Activated naive CD4-positive, alpha-beta T cell treated with anti-CD3 and anti-CD28 coated beads, Interleukin-2, amount 10 ng/mL, durations not matched to agents 7 days and 5 days (primary cell): Measurements from ENCODE around the gene NFKBIB.
A peak's percentile ranks its signal among the peaks of the same experiment; 100 is the strongest.
"Not testable (repeated sequence)": the region's sequence is repeated elsewhere in the genome, so short reads cannot be mapped to it uniquely, and the experiment has no call there.

Experiments
- CTCF ChIA-PET: fragments of 350-600 bp; sonication (Branson Sonifier 250); formaldehyde crosslinking; loops from one replicate; lab custom pipeline; 2021; ENCODE audit warnings: antibody characterized with exemption; lab: Charles Lee
- DNase-seq: peaks from one replicate; pipeline ENCODE4 v3.0.0-alpha.2; 2020
- H3K27ac Mint-ChIP-seq: one replicate; pipeline ENCODE4 v1.8.0; 2021; ENCODE audit warnings: mild to moderate bottlenecking, moderate library complexity, mixed read lengths
- H3K27me3 Mint-ChIP-seq: one replicate; pipeline ENCODE4 v1.8.0; 2021; ENCODE audit warnings: mild to moderate bottlenecking, mixed read lengths
- H3K36me3 Mint-ChIP-seq: one replicate; pipeline ENCODE4 v1.8.0; 2021; ENCODE audit warnings: mixed read lengths
- H3K4me1 Mint-ChIP-seq: one replicate; pipeline ENCODE4 v1.8.0; 2021; ENCODE audit warnings: mixed read lengths
- H3K4me3 Mint-ChIP-seq: one replicate; pipeline ENCODE4 v1.8.0; 2021; ENCODE audit warnings: mild to moderate bottlenecking, moderate library complexity, mixed read lengths
- H3K9me3 Mint-ChIP-seq: one replicate; pipeline ENCODE4 v1.8.0; 2021; ENCODE audit warnings: mixed read lengths

NFKBIB gene, protein sequence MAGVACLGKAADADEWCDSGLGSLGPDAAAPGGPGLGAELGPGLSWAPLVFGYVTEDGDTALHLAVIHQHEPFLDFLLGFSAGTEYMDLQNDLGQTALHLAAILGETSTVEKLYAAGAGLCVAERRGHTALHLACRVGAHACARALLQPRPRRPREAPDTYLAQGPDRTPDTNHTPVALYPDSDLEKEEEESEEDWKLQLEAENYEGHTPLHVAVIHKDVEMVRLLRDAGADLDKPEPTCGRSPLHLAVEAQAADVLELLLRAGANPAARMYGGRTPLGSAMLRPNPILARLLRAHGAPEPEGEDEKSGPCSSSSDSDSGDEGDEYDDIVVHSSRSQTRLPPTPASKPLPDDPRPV

DNA sequence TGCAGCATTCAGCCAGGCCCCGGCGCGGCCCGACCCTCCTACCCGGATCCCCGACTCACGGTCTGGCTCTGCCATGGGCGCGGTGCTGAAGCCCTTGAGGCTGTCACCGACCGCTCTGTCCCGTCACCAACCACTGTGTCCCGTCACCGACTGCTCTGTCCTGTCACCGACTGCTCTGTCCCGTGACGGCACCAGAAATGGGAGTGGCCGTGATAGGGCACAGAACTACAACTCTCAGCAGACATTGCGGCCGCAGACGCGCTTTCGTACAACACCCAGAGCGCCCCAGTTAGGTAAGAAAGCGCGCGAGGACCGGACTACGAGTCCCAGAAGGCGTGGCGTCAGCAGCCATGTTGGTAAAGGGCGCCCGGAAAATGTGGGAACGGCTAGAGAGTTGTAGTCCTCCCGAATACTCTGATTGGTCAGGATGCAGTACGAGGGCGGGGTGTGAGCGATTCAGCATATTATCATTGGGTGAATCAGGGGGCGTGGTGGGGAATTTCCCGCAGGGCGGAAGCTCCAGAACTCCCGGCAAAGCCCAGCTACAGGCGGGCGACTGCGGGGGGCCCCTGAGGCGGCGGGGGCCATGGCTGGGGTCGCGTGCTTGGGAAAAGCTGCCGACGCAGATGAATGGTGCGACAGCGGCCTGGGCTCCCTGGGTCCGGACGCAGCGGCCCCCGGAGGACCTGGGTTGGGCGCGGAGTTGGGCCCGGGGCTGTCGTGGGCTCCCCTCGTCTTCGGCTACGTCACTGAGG, at the start of gene NFKBIB, which contains the start of gene SIRT2:
NFKBIB (plus strand) TSS at position 523 of the 755 bp plus-strand sequence; CDS start at position 587, 64 bp downstream.
SIRT2 (minus strand) TSS at position 172 of the 755 bp plus-strand sequence; CDS start at position 75, 97 bp downstream.
- Mint-ChIP-seq H3K4me1 (peaks cover 44% of the 10 kb centered on the region), H3K36me3 (peaks cover 20% of the 10 kb centered on the region), H3K27ac (peak within 1 kb of the TSS; percentile 95), H3K9me3 (peaks cover 2% of the 10 kb centered on the region), H3K27me3 (no peaks in the 10 kb centered on the region), H3K4me3 (peak within 1 kb of the TSS; percentile 84)
- DNase-seq: peak; percentile 100
- CTCF ChIA-PET: interaction anchor here (1.0 to 1.9 kb wide), 7 partner anchors 12 to 497 kb away, joined by 3 to 14 read pairs (median 4); partner anchors contain the start of genes FAM98C, MRPS12 and SARS2

DNA sequence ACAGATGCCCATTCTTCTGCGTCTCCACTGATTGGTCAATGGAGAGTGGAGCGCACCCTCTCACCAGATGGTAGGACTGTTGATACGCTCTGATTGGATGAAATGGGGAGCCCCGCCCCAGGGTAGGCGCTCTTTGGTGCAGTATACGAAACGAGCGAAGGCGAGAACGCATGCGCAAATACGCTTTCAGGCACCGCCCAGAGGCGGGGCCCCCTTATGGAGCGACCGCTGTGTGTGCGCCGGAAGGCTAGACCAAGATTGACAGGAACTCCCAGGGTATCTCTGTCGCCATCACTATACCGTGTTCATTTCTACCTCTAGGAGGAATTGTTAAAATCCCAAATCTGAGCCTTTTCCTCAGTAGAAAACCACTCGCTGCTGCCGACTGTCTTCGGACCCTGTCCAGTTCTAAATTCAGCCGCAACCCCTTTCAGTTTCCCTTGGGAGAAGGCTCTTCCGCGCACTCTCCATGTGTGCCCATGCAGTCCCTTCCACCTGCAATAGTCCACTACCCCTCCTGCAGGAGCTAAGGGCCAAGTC, 49.3 kb upstream of the NFKBIB start:
- peaks cover 8% of the 10 kb centered on the region for H3K27me3 Mint-ChIP-seq
- H3K27ac Mint-ChIP-seq: peak overlapping the region; percentile 100
- no peaks in the 10 kb centered on the region for H3K9me3 Mint-ChIP-seq
- DNase-seq: peak; percentile 99
- peaks cover 54% of the 10 kb centered on the region for H3K4me1 Mint-ChIP-seq
- H3K4me3 Mint-ChIP-seq: peak overlapping the region; percentile 92
- H3K36me3 Mint-ChIP-seq: peaks cover 34% of the 10 kb centered on the region
- CTCF ChIA-PET: interaction anchor here (1.0 to 1.4 kb wide), 2 partner anchors 37 to 81 kb away, joined by 3 read pairs; no protein-coding TSS in a partner anchor

DNA sequence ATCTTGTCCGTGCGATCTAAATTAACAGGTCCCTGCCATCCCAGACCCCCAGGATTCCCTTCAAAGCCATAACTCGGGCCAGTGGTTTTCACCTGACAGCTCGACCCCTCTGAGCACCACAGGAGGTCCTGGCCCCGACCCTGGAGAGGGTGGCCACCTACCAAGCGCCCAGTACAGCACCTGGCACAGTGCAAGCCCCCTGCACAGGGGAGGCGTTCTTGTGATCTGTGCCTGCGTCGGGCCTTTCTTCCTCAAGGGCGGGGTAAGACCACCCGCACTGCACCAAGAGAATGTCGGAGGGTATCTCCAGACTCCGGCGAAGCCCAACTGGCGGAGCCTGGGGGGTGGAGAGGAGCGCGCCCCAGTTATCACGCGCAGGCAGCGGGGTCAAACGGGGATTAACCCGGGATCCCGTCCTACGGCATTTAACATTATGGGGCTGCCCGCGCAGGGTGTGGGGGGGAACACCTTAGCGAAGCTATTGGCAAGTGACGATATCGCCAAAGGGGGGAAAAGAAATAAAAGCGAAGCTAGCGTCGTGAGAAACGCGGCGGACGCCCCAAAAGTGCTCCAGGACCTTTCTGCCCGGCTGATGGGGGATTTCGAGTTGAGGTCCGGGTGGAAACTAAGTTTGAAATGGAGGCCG, 48.7 kb upstream of the NFKBIB start:
- DNase-seq: peak; percentile 47
- Mint-ChIP-seq H3K36me3 (peaks cover 28% of the 10 kb centered on the region), H3K27me3 (peaks cover 9% of the 10 kb centered on the region), H3K4me1 (peaks cover 48% of the 10 kb centered on the region), H3K9me3 (no peaks in the 10 kb centered on the region), H3K4me3 (peak overlapping the region; percentile 92), H3K27ac (peak overlapping the region; percentile 100)
- CTCF ChIA-PET: interaction anchor here (1.0 to 2.7 kb wide), 3 partner anchors 18 to 81 kb away, joined by 3 to 8 read pairs (median 3); no protein-coding TSS in a partner anchor

DNA sequence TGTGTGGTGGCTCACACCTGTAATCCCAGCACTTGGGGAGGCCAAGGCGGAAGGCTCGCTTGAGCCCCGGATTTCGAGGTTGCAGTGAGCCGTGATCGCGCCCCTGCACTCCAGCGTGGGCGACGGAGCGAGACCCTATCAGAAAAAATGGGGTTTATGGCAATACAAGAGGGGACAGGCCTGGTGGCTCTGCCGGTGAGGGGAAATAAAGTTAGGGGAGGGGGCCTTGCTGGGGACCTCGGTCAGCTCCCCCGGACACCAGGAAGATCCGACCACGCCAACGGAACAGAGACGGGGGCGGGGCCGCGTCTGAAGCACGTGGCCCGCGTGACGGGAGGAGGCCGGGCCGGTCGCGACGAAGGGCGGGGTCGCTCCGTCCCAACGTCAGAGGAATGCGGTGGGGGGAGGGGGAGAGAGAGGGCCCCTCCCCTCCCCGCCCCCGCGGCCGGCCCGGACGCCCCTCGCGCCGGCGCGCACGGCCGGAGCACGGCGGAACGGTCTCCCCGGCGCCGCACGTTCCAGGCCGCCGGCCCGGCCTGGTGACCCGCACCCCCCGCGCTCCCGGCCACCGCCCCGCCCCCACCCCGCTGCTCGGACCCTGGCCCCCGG, 48.0 kb upstream of the NFKBIB start:
- peaks cover 24% of the 10 kb centered on the region for H3K36me3 Mint-ChIP-seq
- peaks cover 51% of the 10 kb centered on the region for H3K4me1 Mint-ChIP-seq

DNA sequence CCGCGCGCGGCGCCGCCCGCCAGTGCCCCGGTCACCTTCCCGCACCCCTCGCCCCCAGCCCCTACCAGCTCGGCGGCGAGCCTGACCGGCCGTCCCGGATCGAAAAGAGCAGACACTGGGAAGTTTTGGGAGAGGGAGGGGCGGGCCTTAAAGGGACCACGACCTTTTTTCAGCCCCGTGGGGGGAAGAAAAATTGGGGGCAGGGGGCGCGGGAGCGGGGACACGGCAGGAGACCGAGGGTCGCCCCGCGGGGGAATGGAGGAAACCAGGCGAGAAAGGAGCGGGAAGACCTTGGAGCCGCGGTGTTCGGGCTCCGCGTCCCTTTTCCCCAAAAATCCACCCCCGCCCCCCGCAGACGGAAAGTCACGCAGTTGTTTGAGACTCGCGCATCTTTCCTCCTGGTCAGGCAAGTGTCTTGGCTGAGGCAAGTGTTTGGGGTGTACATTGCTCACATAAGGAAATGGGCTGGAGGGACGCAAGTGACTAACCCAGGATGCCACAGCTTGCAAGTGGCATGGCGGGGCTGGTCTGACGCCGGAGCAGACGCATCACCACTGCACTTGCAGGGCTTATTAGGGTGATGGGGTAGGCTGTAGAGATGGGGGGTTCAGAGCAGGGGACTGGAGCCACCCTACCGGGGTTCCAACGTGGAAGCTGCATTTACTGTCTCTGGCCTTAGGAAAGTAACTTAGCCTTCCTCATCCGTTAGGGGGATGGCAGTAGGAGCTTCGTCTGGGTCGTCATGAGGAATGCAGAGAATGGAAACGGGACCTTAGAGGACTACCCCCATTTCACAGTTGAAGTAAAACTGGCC, 47.3 kb upstream of the NFKBIB start:
- Mint-ChIP-seq H3K27ac (peak overlapping the region; percentile 95), H3K27me3 (peaks cover 14% of the 10 kb centered on the region), H3K36me3 (peaks cover 17% of the 10 kb centered on the region), H3K4me1 (peaks cover 51% of the 10 kb centered on the region), H3K4me3 (peak overlapping the region; percentile 91), H3K9me3 (no peaks in the 10 kb centered on the region)
- CTCF ChIA-PET: interaction anchor here (0.9 to 2.7 kb wide), 6 partner anchors 9 to 78 kb away, joined by 3 to 8 read pairs (median 4); partner anchors contain the start of genes MRPS12 and SARS2
- DNase-seq: peak; percentile 68

More for the DNA sequence above, 48.0 kb upstream of the NFKBIB start:
- Mint-ChIP-seq H3K4me3 (peak overlapping the region; percentile 92), H3K27me3 (peaks cover 14% of the 10 kb centered on the region), H3K9me3 (no peaks in the 10 kb centered on the region), H3K27ac (peak overlapping the region; percentile 100)
- peak; percentile 94 for DNase-seq
- CTCF ChIA-PET: interaction anchor here (1.0 to 2.7 kb wide), 3 partner anchors 18 to 82 kb away, joined by 3 to 8 read pairs (median 3); no protein-coding TSS in a partner anchor

DNA sequence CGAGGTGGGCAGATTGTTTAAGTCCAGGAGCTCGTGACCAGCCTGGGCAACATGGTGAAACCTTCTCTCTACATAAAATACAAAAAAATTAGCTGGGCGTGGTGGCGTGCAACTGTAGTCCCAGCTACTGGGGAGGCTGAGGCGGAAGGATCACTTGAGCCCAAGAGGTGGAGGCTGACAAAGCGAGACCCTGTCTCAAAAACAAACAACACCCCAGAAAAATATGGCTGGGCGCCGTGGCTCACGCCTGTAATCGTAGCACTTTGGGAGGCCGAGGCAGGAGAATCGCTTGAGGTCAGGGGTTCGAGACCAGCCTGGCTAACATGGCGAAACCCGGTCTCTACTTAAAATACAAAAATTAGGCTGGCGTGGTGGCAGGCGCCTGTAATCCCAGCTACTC, 46.6 kb upstream of the NFKBIB start:
- CTCF ChIA-PET: interaction anchor here (0.9 to 2.7 kb wide), 6 partner anchors 8 to 77 kb away, joined by 3 to 8 read pairs (median 4); partner anchors contain the start of genes MRPS12 and SARS2
- peak overlapping the region; percentile 91 for H3K4me3 Mint-ChIP-seq
- peak overlapping the region; percentile 95 for H3K27ac Mint-ChIP-seq
- peaks cover 10% of the 10 kb centered on the region for H3K36me3 Mint-ChIP-seq
- H3K27me3 Mint-ChIP-seq: peaks cover 14% of the 10 kb centered on the region
- no peak for DNase-seq
- no peaks in the 10 kb centered on the region for H3K9me3 Mint-ChIP-seq
- H3K4me1 Mint-ChIP-seq: peaks cover 51% of the 10 kb centered on the region

DNA sequence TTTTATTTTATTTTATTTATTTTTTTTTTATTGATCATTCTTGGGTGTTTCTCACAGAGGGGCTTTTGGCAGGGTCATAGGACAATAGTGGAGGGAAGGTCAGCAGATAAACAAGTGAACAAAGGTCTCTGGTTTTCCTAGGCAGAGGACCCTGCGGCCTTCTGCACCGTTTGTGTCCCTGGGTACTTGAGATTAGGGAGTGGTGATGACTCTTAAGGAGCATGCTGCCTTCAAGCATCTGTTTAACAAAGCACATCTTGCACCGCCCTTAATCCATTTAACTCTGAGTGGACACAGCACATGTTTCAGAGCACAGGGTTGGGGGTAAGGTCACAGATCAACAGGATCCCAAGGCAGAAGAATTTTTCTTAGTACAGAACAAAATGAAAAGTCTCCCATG, 44.8 kb upstream of the NFKBIB start:
- H3K4me1 Mint-ChIP-seq: peaks cover 42% of the 10 kb centered on the region
- H3K36me3 Mint-ChIP-seq, CTCF ChIA-PET, H3K27ac Mint-ChIP-seq, H3K9me3 Mint-ChIP-seq, DNase-seq, H3K27me3 Mint-ChIP-seq, H3K4me3 Mint-ChIP-seq: not testable (repeated sequence)

DNA sequence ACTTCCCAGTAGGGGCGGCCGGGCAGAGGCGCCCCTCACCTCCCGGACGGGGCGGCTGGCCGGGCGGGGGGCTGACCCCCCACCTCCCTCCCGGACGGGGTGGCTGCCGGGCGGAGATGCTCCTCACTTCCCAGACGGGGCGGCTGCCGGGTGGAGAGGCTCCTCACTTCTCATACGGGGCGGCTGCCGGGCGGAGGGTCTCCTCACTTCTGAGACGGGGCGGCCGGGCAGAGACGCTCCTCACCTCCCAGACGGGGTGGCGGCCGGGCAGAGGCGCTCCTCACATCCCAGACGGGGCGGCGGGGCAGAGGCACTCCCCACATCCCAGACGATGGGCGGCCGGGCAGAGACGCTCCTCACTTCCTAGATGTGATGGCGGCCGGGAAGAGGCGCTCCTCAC, 44.0 kb upstream of the NFKBIB start:
- DNase-seq, H3K27ac Mint-ChIP-seq, H3K9me3 Mint-ChIP-seq, H3K36me3 Mint-ChIP-seq, H3K27me3 Mint-ChIP-seq, H3K4me3 Mint-ChIP-seq, CTCF ChIA-PET: not testable (repeated sequence)
- H3K4me1 Mint-ChIP-seq: peaks cover 40% of the 10 kb centered on the region

DNA sequence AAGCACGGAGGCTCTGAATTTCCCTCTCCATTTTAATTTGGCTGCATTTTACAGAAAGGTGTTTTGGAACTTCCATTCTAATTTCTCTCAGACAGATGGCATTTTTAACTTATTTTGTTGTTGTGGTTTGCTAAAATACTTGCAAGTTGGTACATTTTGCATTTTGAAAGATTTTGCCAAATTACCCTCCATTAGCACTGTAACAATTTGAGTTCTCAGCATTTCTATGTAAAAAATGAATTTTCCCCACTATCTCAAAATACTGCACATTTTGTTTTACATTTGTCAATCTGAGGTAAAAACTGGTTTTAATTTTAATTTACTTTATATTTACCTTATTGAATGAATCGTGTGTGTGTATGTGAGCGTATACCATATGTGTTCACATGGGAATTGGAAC, 43.0 kb upstream of the NFKBIB start:
- CTCF ChIA-PET: interaction anchor here (0.6 to 2.6 kb wide), 4 partner anchors 13 to 74 kb away, joined by 3 to 10 read pairs (median 3); partner anchors contain the start of genes MRPS12 and SARS2
- no peak overlapping the region for H3K4me3 Mint-ChIP-seq
- DNase-seq: no peak
- H3K36me3 Mint-ChIP-seq: no peaks in the 10 kb centered on the region
- H3K9me3 Mint-ChIP-seq: no peaks in the 10 kb centered on the region
- peaks cover 6% of the 10 kb centered on the region for H3K27me3 Mint-ChIP-seq
- H3K27ac Mint-ChIP-seq: peak overlapping the region; percentile 84
- peaks cover 38% of the 10 kb centered on the region for H3K4me1 Mint-ChIP-seq

DNA sequence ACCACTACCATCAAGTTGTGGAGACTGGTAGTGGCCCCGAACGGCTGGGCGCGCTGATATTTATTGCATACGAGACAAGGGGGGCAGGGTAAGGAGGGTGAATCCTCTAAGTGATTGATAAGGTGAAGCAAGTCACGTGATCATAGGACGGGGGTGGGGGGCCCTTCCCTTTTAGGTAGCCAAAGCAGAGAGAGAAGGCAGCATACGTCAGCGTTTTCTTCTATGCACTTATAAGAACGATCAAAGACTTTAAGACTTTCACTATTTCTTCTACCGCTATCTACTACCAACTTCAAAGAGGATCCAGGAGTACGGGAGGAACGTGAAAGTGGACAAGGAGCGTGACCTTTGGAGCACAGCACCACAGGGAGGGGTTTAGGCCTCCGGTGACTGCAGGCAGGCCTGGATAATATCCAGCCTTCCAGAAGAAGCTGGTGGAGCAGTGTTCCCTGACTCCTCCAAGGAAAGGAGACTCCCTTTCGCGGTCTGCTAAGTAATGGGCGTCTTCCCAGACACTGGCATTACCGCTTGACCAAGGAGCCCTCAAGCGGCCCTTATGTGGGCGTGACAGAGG, 40.1 kb upstream of the NFKBIB start:
- H3K9me3 Mint-ChIP-seq, H3K27me3 Mint-ChIP-seq, CTCF ChIA-PET, H3K4me3 Mint-ChIP-seq, DNase-seq, H3K27ac Mint-ChIP-seq, H3K36me3 Mint-ChIP-seq: not testable (repeated sequence)
- peaks cover 43% of the 10 kb centered on the region for H3K4me1 Mint-ChIP-seq

DNA sequence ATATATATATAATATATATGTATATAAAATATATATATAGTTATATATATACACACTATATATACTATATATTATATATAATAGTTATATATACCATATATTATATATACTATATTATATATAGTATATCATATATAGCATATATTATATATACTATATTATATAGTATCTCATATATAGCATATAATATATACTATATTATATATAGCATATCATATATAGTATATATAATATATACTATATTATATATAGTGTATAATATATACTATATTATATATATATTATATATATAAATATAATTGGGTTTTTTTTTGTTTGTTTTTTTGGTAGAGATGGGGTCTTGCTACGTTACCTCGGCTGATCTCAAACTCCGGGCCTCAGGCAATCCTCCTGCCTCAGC, 38.4 kb upstream of the NFKBIB start:
- peaks cover 6% of the 10 kb centered on the region for H3K9me3 Mint-ChIP-seq
- CTCF ChIA-PET: interaction anchor here (1.3 kb wide), 1 partner anchor 8 kb away, joined by 3 read pairs; no protein-coding TSS in a partner anchor

More for the DNA sequence above, 38.4 kb upstream of the NFKBIB start:
- Mint-ChIP-seq H3K4me1 (peaks cover 55% of the 10 kb centered on the region), H3K4me3 (no peak overlapping the region), H3K36me3 (peaks cover 21% of the 10 kb centered on the region), H3K27ac (no peak overlapping the region), H3K27me3 (peaks cover 1% of the 10 kb centered on the region)
- no peak for DNase-seq
